M059J (cell line): ENCODE results near the gene A4GNT. TPM values are rescaled to one million over a fixed set of nuclear protein-coding genes. Genes with fewer than 3 reads are reported as not detected.
"Not testable (repeated sequence)": the region's sequence is repeated elsewhere in the genome, so short reads cannot be mapped to it uniquely, and the experiment has no call there.

ENCODE experiments used
- DNase-seq: peaks from one replicate; pipeline ENCODE4 v3.0.0-alpha.2; 2012; ENCODE audit warnings: low read depth
- total RNA-seq: library from RNA; depleted of rRNA; stranded (reverse); fragments of >200 nt; shearing (Covaris generic); gene quantifications from 2 replicates; pipeline ENCODE4 v1.2.3, GENCODE V29; 2014; rRNA removed

A4GNT gene
- total RNA-seq = not detected in 2 replicates

- no peak for DNase-seq
These were observed at the start of gene A4GNT for GRCh38 chr3:138132239-138132638. Gene A4GNT, minus strand, starts transcription at chr3:138132390. Its CDS starts 1,134 bp downstream, at chr3:138131256.

GRCh38 chr3:138180375-138181029 is 48.3 kb upstream of the A4GNT start:
- peak; percentile 64 for DNase-seq

- DNase-seq = peak; percentile 91
These were observed 42.4 kb upstream of the A4GNT start, which contains the start of gene DBR1 for GRCh38 chr3:138174421-138175131. Gene DBR1, minus strand, starts transcription at chr3:138174921. Its CDS starts 126 bp downstream, at chr3:138174795.

- no peak for DNase-seq
These were observed 41.7 kb upstream of the A4GNT start for GRCh38 chr3:138173769-138174420.

- DNase-seq = no peak
These were observed 40.4 kb upstream of the A4GNT start for GRCh38 chr3:138172625-138173024.

GRCh38 chr3:138165061-138165460 is 32.9 kb upstream of the A4GNT start:
- no peak for DNase-seq

- no peak for DNase-seq
These were observed 25.6 kb upstream of the A4GNT start for GRCh38 chr3:138157743-138158142.

GRCh38 chr3:138154534-138154933 is 22.3 kb upstream of the A4GNT start:
- DNase-seq = no peak

GRCh38 chr3:138148503-138148902 is 16.3 kb upstream of the A4GNT start:
- DNase-seq = peak; percentile 16

GRCh38 chr3:138142181-138142580 is 10.0 kb upstream of the A4GNT start:
- DNase-seq = not testable (repeated sequence)

GRCh38 chr3:138140940-138141339 is 8.8 kb upstream of the A4GNT start:
- DNase-seq = peak; percentile 53

GRCh38 chr3:138139691-138140090 is 7.5 kb upstream of the A4GNT start:
- no peak for DNase-seq

GRCh38 chr3:138137861-138138260 is 5.7 kb upstream of the A4GNT start:
- no peak for DNase-seq

- DNase-seq = no peak
These were observed 4.0 kb upstream of the A4GNT start for GRCh38 chr3:138136201-138136600.

GRCh38 chr3:138135833-138136194 is 3.6 kb upstream of the A4GNT start:
- no peak for DNase-seq

- DNase-seq = no peak
These were observed 3.1 kb upstream of the A4GNT start for GRCh38 chr3:138135146-138135832.

GRCh38 chr3:138127636-138128365 is 4.4 kb downstream of the A4GNT start:
- no peak for DNase-seq

GRCh38 chr3:138125548-138126221 is 6.5 kb downstream of the A4GNT start:
- DNase-seq = peak; percentile 70

GRCh38 chr3:138124706-138125355 is 7.4 kb downstream of the A4GNT start:
- DNase-seq = peak; percentile 15

- no peak for DNase-seq
These were observed 8.0 kb downstream of the A4GNT start for GRCh38 chr3:138124188-138124587.
